Prostate gland (tissue), 2 donors: Measurements from ENCODE around the gene MAML2.

Experiments used
- POLR2AphosphoS5 ChIP-seq: sonication (generic); formaldehyde crosslinking; IDR thresholded peaks from one replicate; pipeline ENCODE4 v1.6.1; 2017; ENCODE audit warnings: antibody characterized with exemption
- TF ChIP-seq, protein P1 (sequence below), 4 experiments: fragments of 200-600 bp in 2 of 4; fragments of 450-650 bp in 2 of 4; sonication (generic) in 2 of 4; IDR thresholded peaks; 1 replicate in 3 of 4; 2 replicates in 1 of 4; pipeline ENCODE4 v1.5.1; 2016 to 2019; ENCODE audit warnings: antibody characterized with exemption in 4 of 4, mild to moderate bottlenecking in 2 of 4, moderate library complexity in 2 of 4

DNA sequence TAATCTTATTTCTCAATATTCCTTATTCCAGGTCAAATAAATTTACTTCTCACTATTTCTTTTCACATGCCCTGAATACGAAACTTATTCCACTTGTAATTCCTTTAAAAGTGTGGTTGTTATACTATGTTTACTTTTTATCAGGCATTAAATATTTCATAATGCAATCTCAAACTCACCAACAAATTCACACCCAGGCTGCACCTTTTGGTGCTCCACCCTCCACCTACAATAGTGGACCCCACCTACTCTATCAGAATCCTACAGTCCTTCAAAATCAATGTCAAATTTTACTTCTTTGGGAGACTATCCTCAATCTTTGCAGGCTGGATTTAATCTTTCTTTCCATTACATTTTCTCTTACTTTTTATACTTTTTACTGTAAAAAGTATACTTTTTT lies 353.2 kb downstream of the MAML2 start:
- TF ChIP-seq, protein P1, sequence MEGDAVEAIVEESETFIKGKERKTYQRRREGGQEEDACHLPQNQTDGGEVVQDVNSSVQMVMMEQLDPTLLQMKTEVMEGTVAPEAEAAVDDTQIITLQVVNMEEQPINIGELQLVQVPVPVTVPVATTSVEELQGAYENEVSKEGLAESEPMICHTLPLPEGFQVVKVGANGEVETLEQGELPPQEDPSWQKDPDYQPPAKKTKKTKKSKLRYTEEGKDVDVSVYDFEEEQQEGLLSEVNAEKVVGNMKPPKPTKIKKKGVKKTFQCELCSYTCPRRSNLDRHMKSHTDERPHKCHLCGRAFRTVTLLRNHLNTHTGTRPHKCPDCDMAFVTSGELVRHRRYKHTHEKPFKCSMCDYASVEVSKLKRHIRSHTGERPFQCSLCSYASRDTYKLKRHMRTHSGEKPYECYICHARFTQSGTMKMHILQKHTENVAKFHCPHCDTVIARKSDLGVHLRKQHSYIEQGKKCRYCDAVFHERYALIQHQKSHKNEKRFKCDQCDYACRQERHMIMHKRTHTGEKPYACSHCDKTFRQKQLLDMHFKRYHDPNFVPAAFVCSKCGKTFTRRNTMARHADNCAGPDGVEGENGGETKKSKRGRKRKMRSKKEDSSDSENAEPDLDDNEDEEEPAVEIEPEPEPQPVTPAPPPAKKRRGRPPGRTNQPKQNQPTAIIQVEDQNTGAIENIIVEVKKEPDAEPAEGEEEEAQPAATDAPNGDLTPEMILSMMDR (IDR thresholded peaks at IDR 0.05) = no peak
- no peak for TF ChIP-seq POLR2AphosphoS5
